Tibial nerve (tissue), 4 donors: ENCODE results near the gene COL6A5. TPM values are rescaled to one million over a fixed set of nuclear protein-coding genes. Genes with fewer than 3 reads are reported as not detected.
"Not testable (repeated sequence)": the region's sequence is repeated elsewhere in the genome, so short reads cannot be mapped to it uniquely, and the experiment has no call there.

Experiments
- DNase-seq, 2 donors: peaks; one replicate each; pipeline ENCODE4 v3.0.0-alpha.2; 2019; ENCODE audit warnings: low spot score in 2 of 2
- H3K27ac ChIP-seq, 4 donors: fragments of 200-600 bp; sonication (generic) in 3 of 4; one replicate each; pipeline ENCODE4 v1.5.1; 2017 to 2019; ENCODE audit warnings: mild to moderate bottlenecking in 1 of 4
- H3K27me3 ChIP-seq, 2 donors: fragments of 200-600 bp; sonication (generic) in 1 of 2; one replicate each; pipeline versions ENCODE4 v1.5.1 to v1.6.0; 2017 to 2019
- H3K36me3 ChIP-seq, 3 donors: fragments of 200-600 bp; sonication (generic); one replicate each; pipeline ENCODE4 v1.5.1; 2018 to 2019
- H3K4me1 ChIP-seq, 4 donors: fragments of 200-600 bp; sonication (generic) in 3 of 4; one replicate each; pipeline ENCODE4 v1.5.1; 2017 to 2019
- H3K4me3 ChIP-seq, 4 donors: fragments of 200-600 bp; sonication (generic) in 3 of 4; one replicate each; pipeline ENCODE4 v1.5.1; 2017 to 2019; ENCODE audit warnings: mild to moderate bottlenecking in 1 of 4, moderate library complexity in 1 of 4
- H3K9me3 ChIP-seq, 4 donors: fragments of 200-600 bp; sonication (generic) in 3 of 4; one replicate each; pipeline ENCODE4 v1.5.1; 2017 to 2019
- EP300 ChIP-seq, 2 donors: sonication (generic); formaldehyde crosslinking; IDR thresholded peaks; one replicate each; pipeline ENCODE4 v1.6.1; 2017; ENCODE audit warnings: antibody characterized with exemption in 2 of 2, mild to moderate bottlenecking in 1 of 2
- POLR2A ChIP-seq, 2 donors: fragments of 450-650 bp; IDR thresholded peaks; one replicate each; pipeline ENCODE4 v1.6.1; 2017; ENCODE audit warnings: antibody characterized with exemption in 2 of 2, mild to moderate bottlenecking in 2 of 2, moderate library complexity in 2 of 2
- WGBS, 2 donors: methylation state at CpG; one replicate each; pipeline ENCODE4 v1.1.5; 2018; 5-methylcytosine and 5-hydroxymethylcytosine counted together
- total RNA-seq, 4 donors: library from RNA; depleted of rRNA; stranded (reverse); fragments of >200 nt; gene quantifications; one replicate each; pipeline ENCODE4 v1.1.0, GENCODE V29; 2016
- TF ChIP-seq, protein P1 (sequence below), 5 experiments: fragments of 200-600 bp in 3 of 5; fragments of 450-650 bp in 2 of 5; sonication (generic) in 3 of 5; IDR thresholded peaks; one replicate each; pipeline ENCODE4 v1.5.1; 2016 to 2019; ENCODE audit warnings: antibody characterized with exemption in 5 of 5, mild to moderate bottlenecking in 3 of 5, moderate library complexity in 2 of 5

The COL6A5 gene
- total RNA-seq, 4 donors from 2014 or later, result not detected

GRCh38 chr3:130393594-130393993 lies 48.1 kb downstream of the COL6A5 start:
- Histone ChIP-seq H3K4me3 (no peak overlapping the region), H3K36me3 (no peaks in the 10 kb centered on the region)
- WGBS, 2 donors, result 86 to 94% methylated on average over 3 of the region's 3 CpGs

DNA sequence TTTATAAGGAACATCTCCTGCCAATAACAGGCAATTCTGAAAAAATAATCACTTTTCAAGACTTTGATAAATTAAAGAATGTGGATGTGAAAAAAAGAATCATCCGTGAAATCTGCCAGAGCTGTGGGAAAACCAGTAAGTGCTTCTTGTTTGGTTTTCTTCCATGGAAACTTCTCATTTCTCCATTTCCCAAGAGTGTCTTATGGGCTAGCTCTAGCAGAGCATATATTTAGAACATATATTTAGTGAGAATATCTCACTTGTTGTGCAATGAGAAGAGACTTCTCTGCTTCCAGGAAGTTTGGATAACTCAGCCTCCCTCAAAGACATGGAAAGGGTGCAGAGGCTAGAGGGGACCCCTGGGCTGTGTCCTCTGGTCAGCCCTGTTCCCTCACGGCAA lies 49.9 kb downstream of the COL6A5 start:
- TF ChIP-seq, protein P1, sequence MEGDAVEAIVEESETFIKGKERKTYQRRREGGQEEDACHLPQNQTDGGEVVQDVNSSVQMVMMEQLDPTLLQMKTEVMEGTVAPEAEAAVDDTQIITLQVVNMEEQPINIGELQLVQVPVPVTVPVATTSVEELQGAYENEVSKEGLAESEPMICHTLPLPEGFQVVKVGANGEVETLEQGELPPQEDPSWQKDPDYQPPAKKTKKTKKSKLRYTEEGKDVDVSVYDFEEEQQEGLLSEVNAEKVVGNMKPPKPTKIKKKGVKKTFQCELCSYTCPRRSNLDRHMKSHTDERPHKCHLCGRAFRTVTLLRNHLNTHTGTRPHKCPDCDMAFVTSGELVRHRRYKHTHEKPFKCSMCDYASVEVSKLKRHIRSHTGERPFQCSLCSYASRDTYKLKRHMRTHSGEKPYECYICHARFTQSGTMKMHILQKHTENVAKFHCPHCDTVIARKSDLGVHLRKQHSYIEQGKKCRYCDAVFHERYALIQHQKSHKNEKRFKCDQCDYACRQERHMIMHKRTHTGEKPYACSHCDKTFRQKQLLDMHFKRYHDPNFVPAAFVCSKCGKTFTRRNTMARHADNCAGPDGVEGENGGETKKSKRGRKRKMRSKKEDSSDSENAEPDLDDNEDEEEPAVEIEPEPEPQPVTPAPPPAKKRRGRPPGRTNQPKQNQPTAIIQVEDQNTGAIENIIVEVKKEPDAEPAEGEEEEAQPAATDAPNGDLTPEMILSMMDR (IDR thresholded peaks at IDR 0.05), result no peak
- TF ChIP-seq EP300 (IDR thresholded peaks at IDR 0.05), result no peak
- no peak for TF ChIP-seq POLR2A (IDR thresholded peaks at IDR 0.05)
- no peak for DNase-seq
- H3K27me3 ChIP-seq, result no peaks in the 10 kb centered on the region
- H3K9me3 ChIP-seq, result no peaks in the 10 kb centered on the region
- H3K4me1 ChIP-seq, result no peaks in the 10 kb centered on the region
- WGBS, 2 donors, result 64 to 67% methylated on average over 2 of the region's 2 CpGs
- H3K27ac ChIP-seq, result no peak overlapping the region
- H3K36me3 ChIP-seq, result no peaks in the 10 kb centered on the region
- H3K4me3 ChIP-seq, result no peak overlapping the region

More at GRCh38 chr3:130393594-130393993, 48.1 kb downstream of the COL6A5 start:
- Histone ChIP-seq H3K27me3 (no peaks in the 10 kb centered on the region), H3K4me1 (no peaks in the 10 kb centered on the region), H3K9me3 (no peaks in the 10 kb centered on the region), H3K27ac (no peak overlapping the region)
- DNase-seq, result no peak
- TF ChIP-seq POLR2A (IDR thresholded peaks at IDR 0.05) (no peak), EP300 (IDR thresholded peaks at IDR 0.05) (no peak)
- TF ChIP-seq, protein P1 (IDR thresholded peaks at IDR 0.05), result no peak

DNA sequence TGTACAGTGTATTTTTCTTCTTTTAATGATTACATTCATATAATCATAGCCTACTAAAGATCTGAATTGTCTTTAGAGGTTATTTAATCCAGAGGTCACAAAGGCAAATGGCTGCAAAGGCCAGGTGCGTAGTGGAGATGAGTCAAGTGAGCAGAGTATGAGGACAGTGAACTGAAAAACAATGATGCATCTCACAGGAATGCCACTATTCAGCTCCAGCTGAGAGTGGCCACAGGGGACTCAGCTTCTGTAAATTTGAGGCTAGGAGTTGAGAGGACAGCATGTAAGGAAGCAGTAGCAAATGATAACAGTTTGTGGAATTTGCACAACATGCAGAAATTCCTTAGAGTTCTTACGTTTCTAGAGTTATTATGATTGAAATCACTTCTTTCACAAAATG lies 50.4 kb downstream of the COL6A5 start:
- H3K4me1 ChIP-seq, result no peaks in the 10 kb centered on the region
- no peak for DNase-seq
- no peak overlapping the region for H3K27ac ChIP-seq

GRCh38 chr3:130404401-130404800 lies 58.9 kb downstream of the COL6A5 start:
- DNase-seq, result no peak
- Histone ChIP-seq H3K27ac (no peak overlapping the region), H3K9me3 (peaks cover 0 to 10% (median 0%) of the 10 kb centered on the region in 4 donors), H3K4me3 (no peak overlapping the region), H3K4me1 (no peaks in the 10 kb centered on the region), H3K27me3 (no peaks in the 10 kb centered on the region), H3K36me3 (no peaks in the 10 kb centered on the region)
- TF ChIP-seq EP300 (IDR thresholded peaks at IDR 0.05), result no peak
- no peak for TF ChIP-seq POLR2A (IDR thresholded peaks at IDR 0.05)
- TF ChIP-seq, protein P1 (IDR thresholded peaks at IDR 0.05), result no peak

More for the DNA sequence above, 50.4 kb downstream of the COL6A5 start:
- TF ChIP-seq POLR2A (IDR thresholded peaks at IDR 0.05), result no peak
- TF ChIP-seq EP300 (IDR thresholded peaks at IDR 0.05), result no peak
- TF ChIP-seq, protein P1 (IDR thresholded peaks at IDR 0.05), result no peak
- Histone ChIP-seq H3K36me3 (no peaks in the 10 kb centered on the region), H3K9me3 (no peaks in the 10 kb centered on the region), H3K27me3 (no peaks in the 10 kb centered on the region), H3K4me3 (no peak overlapping the region)
- WGBS, 2 donors, result 30 to 36% methylated on average over 2 of the region's 2 CpGs

DNA sequence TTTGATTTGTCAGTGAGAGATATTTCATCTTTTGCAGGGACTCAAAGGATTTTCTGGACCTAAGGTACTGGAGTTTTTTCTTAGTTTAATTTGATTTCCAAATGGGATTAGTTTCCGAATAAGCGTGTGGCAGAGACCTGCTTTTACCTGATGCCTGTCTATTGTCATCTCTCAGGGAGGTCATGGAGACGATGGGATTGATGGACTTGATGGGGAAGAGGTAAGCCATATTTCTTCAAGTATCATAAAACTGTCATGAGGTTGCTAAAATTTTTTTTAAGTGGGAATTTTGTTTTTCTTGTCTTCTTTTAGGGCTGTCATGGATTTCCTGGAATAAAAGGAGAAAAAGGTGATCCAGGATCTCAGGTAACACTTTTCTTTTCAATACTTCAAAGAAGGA lies 60.5 kb downstream of the COL6A5 start:
- H3K4me3 ChIP-seq, result no peak overlapping the region
- WGBS, 2 donors, result 65 to 83% methylated on average over 3 of the region's 3 CpGs
- DNase-seq, result no peak
- no peak overlapping the region for H3K27ac ChIP-seq
- H3K4me1 ChIP-seq, result peaks cover 0 to 3% (median 0%) of the 10 kb centered on the region in 4 donors
- TF ChIP-seq POLR2A (IDR thresholded peaks at IDR 0.05), result no peak
- TF ChIP-seq EP300 (IDR thresholded peaks at IDR 0.05), result no peak
- TF ChIP-seq, protein P1 (IDR thresholded peaks at IDR 0.05), result no peak
- H3K36me3 ChIP-seq, result no peaks in the 10 kb centered on the region
- no peaks in the 10 kb centered on the region for H3K27me3 ChIP-seq
- H3K9me3 ChIP-seq, result peaks cover 0 to 10% (median 0%) of the 10 kb centered on the region in 4 donors

GRCh38 chr3:130408253-130408652 lies 62.8 kb downstream of the COL6A5 start:
- not testable (repeated sequence) for H3K27ac ChIP-seq, H3K36me3 ChIP-seq, H3K27me3 ChIP-seq, H3K4me3 ChIP-seq, DNase-seq, H3K9me3 ChIP-seq
- H3K4me1 ChIP-seq, result peaks cover 0 to 14% (median 0%) of the 10 kb centered on the region in 4 donors
- WGBS, 2 donors, result 78 to 87% methylated on average over 10 of the region's 10 CpGs
